BLaER1 (cell line): ENCODE data around the gene ADCY5.

Experiments
- H3K27ac ChIP-seq: shearing (Covaris generic); formaldehyde crosslinking; 2 replicates; pipeline ENCODE4 v1.8.1; 2022
- H3K27me3 ChIP-seq: shearing (Covaris generic); formaldehyde crosslinking; 2 replicates; pipeline ENCODE4 v1.8.1; 2022
- H3K36me3 ChIP-seq: shearing (Covaris generic); formaldehyde crosslinking; 2 replicates; pipeline ENCODE4 v1.8.1; 2022
- H3K4me1 ChIP-seq: shearing (Covaris generic); formaldehyde crosslinking; 2 replicates; pipeline ENCODE4 v1.8.1; 2022
- H3K4me2 ChIP-seq: shearing (Covaris generic); formaldehyde crosslinking; 2 replicates; pipeline ENCODE4 v1.8.1; 2022
- H3K4me3 ChIP-seq: shearing (Covaris generic); formaldehyde crosslinking; 2 replicates; pipeline ENCODE4 v1.8.1; 2022
- H3K9ac ChIP-seq: shearing (Covaris generic); formaldehyde crosslinking; 2 replicates; pipeline ENCODE4 v1.8.1; 2022
- H3K9me3 ChIP-seq: shearing (Covaris generic); formaldehyde crosslinking; 2 replicates; pipeline ENCODE4 v1.8.1; 2022
- H4K20me1 ChIP-seq: shearing (Covaris generic); formaldehyde crosslinking; 2 replicates; pipeline ENCODE4 v1.8.1; 2022
- Cebpa-rat ChIP-seq: shearing (Covaris generic); IDR thresholded peaks from 2 replicates; pipeline ENCODE4 v1.8.1; 2022

The ADCY5 gene

DNA sequence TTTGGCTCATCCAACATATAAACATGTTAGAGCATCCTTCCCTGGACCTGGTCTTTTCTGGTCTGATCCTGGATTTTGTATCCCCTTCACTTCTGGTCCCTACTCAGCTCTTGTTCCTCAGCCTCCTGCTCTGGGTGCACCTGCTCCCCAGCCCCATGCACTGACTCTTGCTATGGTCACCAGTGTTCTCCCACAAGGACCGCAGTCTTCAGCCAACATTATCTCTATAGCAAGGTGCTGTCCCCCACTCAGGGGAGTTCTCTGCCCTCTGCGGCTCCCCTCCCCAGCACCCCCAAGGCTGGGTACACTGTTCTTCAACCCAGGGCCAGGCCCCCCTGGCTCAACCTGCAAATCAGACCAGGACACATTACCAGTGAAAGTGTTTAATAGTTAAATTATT, 167.0 kb downstream of the ADCY5 start:
- Histone ChIP-seq H3K9ac (no peak overlapping the region), H3K4me2 (no peak overlapping the region), H3K4me3 (no peak overlapping the region), H3K9me3 (no peaks in the 10 kb centered on the region), H3K36me3 (no peaks in the 10 kb centered on the region), H3K27ac (no peak overlapping the region), H4K20me1 (peaks cover 15% of the 10 kb centered on the region), H3K27me3 (no peaks in the 10 kb centered on the region), H3K4me1 (peaks cover 12% of the 10 kb centered on the region)
- TF ChIP-seq Cebpa-rat: no peak

DNA sequence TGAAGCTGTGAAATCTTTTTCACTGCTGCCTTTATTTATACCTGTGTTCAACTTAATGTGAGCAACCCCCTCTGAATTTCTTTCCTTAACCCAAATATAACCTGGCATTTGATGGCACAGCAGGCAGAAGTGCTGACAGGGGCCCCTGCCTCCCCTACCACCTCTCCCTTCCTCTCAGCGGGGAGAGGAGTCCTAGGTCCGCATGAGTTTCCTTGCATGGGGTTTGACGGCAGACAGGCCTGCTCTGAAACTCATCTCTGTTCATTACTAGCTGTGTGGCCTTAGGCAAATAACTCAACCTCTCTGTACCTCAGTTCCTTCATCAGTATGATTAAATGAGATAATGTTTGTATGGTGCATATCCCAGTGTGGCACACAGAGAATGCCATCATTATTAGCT, 167.5 kb downstream of the ADCY5 start:
- Histone ChIP-seq H3K4me1 (peaks cover 10% of the 10 kb centered on the region; the same call in 1 of the 2 replicates), H4K20me1 (peaks cover 16% of the 10 kb centered on the region), H3K9me3 (no peaks in the 10 kb centered on the region), H3K9ac (no peak overlapping the region), H3K36me3 (no peaks in the 10 kb centered on the region), H3K27ac (no peak overlapping the region), H3K4me3 (no peak overlapping the region), H3K4me2 (no peak overlapping the region), H3K27me3 (no peaks in the 10 kb centered on the region)
- no peak for TF ChIP-seq Cebpa-rat

DNA sequence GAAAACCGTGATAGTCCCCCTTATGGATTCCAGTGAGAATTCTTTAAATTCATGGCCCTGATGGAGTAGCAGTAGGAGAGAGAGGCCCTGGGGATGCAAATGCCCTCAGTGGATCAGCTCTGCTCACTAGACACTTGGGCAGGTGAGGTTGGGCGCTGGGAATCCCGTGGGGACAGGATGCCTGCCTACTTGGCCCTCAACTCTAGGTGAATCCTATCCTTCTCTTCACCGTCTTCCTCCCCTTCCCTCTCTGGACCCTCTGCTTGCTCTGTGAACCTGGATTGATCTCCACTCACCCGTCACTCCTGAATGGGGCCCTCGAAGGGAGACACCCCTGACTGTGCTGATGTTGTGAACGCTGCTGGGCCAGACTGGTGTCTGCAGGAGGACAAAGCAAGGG, 169.8 kb downstream of the ADCY5 start:
- Histone ChIP-seq H4K20me1 (peaks cover 9% of the 10 kb centered on the region; the same call in 1 of the 2 replicates), H3K36me3 (no peaks in the 10 kb centered on the region), H3K4me3 (no peak overlapping the region), H3K4me1 (no peaks in the 10 kb centered on the region), H3K27ac (no peak overlapping the region), H3K9me3 (no peaks in the 10 kb centered on the region), H3K27me3 (no peaks in the 10 kb centered on the region), H3K4me2 (no peak overlapping the region), H3K9ac (no peak overlapping the region)
- no peak for TF ChIP-seq Cebpa-rat

DNA sequence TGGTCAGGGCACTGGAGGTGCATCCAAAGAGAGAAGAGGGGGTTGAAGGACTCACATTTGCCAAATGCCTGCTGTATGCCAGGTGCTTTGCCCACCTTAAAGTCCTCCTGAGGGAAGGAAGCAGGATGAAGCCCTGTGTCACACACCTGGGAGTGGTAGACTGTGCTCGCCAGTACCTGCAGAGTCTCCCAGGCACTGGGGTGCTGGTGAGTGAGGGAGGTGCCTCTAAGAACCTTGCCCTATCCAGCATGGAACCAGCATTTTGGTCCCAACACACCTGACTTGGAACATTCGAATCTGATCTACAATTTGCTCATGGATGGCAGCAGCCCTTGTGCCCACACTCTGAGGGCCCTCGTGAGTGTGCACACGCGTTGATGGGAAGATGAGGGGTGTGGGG, 170.4 kb downstream of the ADCY5 start:
- no peaks in the 10 kb centered on the region for H3K27me3 ChIP-seq
- H3K4me3 ChIP-seq: no peak overlapping the region
- no peak overlapping the region for H3K9ac ChIP-seq
- 0 out of 2 replicates have a peak, but pooled peaks cover 3% of the 10 kb centered on the region for H3K36me3 ChIP-seq
- TF ChIP-seq Cebpa-rat: no peak
- no peak overlapping the region for H3K27ac ChIP-seq
- H3K4me2 ChIP-seq: no peak overlapping the region
- H4K20me1 ChIP-seq: peaks cover 9% of the 10 kb centered on the region; the same call in 1 of the 2 replicates
- H3K4me1 ChIP-seq: no peaks in the 10 kb centered on the region
- H3K9me3 ChIP-seq: no peaks in the 10 kb centered on the region

DNA sequence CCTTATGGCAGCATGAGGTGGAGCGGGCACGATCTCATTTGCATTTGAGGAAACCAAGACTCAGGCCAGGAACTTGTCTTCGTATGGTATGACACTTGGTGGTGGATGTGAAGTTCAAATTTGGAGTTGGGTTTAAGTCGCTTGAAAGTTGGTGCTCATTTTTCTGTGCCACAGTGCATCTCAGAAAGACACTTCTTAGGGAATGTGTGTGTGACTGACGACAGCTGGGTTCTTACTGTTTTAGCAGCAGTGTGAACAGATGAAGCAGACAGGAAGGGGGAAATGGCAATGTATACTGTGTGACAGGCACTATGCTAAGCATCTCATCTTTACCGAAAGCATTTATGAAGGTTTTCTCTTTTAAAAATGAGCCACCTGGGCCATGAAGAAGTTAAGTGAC, 171.8 kb downstream of the ADCY5 start:
- no peak overlapping the region for H3K4me2 ChIP-seq
- H3K9ac ChIP-seq: no peak overlapping the region
- no peaks in the 10 kb centered on the region for H3K9me3 ChIP-seq
- no peak overlapping the region for H3K27ac ChIP-seq
- no peaks in the 10 kb centered on the region for H3K4me1 ChIP-seq
- no peak overlapping the region for H3K4me3 ChIP-seq
- TF ChIP-seq Cebpa-rat: no peak
- peaks cover 10% of the 10 kb centered on the region; the same call in 1 of the 2 replicates for H3K36me3 ChIP-seq
- H3K27me3 ChIP-seq: no peaks in the 10 kb centered on the region
- H4K20me1 ChIP-seq: peaks cover 9% of the 10 kb centered on the region; the same call in 1 of the 2 replicates

DNA sequence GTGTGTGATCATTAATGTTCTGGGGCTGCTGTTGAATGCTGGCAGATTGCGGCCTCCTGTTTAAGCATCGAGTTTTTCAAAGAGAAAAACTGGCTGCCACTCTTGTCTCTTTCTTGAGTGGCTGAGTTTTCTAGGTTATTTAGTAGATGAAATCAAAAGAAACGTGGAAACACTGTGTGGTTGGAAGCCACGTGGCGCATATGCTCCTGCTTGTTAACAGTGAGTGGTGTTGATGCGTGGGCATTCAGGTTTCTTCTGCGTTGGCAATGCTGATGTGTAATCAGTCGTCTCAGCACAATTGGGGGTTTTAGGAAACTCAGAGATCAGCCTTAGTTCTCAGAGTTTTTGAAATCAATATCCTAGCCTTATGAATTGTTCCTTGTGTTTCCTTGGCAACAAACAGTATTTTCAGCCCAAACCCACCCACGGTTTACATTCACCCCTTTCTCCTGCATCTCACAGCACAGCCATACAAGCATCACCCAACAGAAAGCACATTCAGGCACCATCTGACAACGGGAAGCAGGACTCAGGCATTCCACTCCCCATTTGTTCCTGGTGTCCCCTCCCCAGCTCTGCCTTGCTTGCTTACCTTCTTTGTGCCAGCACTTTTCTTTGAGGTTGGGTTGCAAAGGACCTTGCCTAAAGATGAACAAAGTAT, 172.4 kb downstream of the ADCY5 start:
- Histone ChIP-seq H3K36me3 (peaks cover 15% of the 10 kb centered on the region; the same call in 1 of the 2 replicates), H3K4me2 (no peak overlapping the region), H3K27me3 (no peaks in the 10 kb centered on the region), H3K9me3 (no peaks in the 10 kb centered on the region), H3K4me3 (no peak overlapping the region), H4K20me1 (peaks cover 9% of the 10 kb centered on the region; the same call in 1 of the 2 replicates), H3K4me1 (no peaks in the 10 kb centered on the region), H3K9ac (no peak overlapping the region), H3K27ac (no peak overlapping the region)
- TF ChIP-seq Cebpa-rat: no peak

DNA sequence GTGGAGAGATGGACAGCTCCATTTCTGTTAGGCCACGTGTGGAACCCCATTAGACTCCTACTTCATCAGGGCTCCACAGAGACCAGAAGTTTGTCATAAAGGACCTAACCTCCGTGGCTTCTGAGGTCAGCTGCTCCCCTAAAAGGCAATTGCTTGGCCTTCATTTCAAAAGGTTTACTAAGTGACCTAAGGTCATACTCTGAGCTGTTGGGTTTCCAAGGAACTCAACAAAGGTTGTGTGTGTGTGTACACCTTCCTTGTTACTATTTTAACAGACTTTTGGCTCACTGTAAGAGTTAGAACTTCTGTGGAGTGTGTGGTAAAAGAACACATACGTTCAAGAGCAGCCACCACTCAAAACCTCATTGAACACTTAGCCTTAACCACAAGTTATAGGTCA, 173.2 kb downstream of the ADCY5 start:
- Histone ChIP-seq H3K4me3 (no peak overlapping the region), H3K27me3 (no peaks in the 10 kb centered on the region), H3K9ac (no peak overlapping the region), H4K20me1 (peaks cover 9% of the 10 kb centered on the region; the same call in 1 of the 2 replicates), H3K9me3 (no peaks in the 10 kb centered on the region), H3K4me1 (no peaks in the 10 kb centered on the region), H3K4me2 (no peak overlapping the region), H3K27ac (no peak overlapping the region), H3K36me3 (peaks cover 16% of the 10 kb centered on the region; the same call in 1 of the 2 replicates)
- no peak for TF ChIP-seq Cebpa-rat

DNA sequence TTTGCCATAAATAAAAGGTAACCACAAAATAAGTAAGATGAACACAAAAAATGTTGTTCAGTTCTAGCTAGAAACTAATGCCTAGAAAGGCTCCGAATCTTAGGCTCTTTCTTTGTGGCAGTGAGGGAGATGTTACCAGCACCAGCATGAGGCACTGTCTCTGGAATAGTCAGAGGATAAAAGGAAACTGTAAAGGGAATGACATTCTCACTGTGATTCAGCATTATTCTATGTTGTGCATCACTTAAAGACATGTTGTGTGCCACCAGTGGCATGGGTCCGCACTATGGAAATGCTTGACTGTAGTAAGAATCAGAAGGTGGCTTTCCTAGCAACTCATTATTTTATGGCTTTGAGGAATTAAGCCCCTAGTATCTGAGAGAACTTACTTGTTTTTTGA, 176.3 kb downstream of the ADCY5 start:
- no peak overlapping the region for H3K9ac ChIP-seq
- no peak overlapping the region for H3K4me2 ChIP-seq
- no peaks in the 10 kb centered on the region for H3K27me3 ChIP-seq
- H3K36me3 ChIP-seq: peaks cover 16% of the 10 kb centered on the region; the same call in 1 of the 2 replicates
- no peaks in the 10 kb centered on the region for H3K9me3 ChIP-seq
- H3K4me3 ChIP-seq: no peak overlapping the region
- no peaks in the 10 kb centered on the region for H3K4me1 ChIP-seq
- H4K20me1 ChIP-seq: peaks cover 9% of the 10 kb centered on the region; the same call in 1 of the 2 replicates
- H3K27ac ChIP-seq: no peak overlapping the region
- no peak for TF ChIP-seq Cebpa-rat

DNA sequence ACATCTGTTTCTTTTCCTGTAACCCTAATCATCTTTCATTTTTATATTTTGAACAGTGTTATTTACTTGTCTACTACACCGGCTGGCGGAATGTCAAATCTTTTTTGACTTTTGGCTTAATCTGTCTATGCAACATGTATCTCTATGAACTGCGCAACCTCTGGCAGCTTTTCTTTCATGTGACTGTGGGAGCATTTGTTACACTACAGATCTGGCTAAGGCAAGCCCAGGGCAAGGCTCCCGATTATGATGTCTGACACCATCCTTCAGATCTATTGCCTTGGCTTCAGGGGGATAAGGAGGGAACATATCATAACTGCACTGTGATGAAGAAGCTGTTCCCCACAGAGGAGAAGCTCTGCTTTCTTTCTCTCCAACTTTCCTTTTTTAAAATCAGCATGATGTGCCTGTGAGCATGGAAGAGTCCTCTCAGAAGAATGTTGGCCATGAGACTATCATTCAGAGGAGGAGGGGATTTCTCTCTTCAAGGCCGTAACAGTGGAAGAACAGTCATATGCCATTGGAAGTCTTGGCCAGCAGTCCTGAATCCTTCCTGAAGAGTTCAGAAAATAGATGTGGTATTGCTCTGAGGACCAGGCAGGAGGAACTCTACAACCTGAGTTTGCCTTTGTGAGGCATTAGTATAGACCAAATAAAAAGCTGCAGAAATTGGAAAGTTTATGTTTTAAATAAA, 177.3 kb downstream of the ADCY5 start:
- H3K9ac ChIP-seq: no peak overlapping the region

DNA sequence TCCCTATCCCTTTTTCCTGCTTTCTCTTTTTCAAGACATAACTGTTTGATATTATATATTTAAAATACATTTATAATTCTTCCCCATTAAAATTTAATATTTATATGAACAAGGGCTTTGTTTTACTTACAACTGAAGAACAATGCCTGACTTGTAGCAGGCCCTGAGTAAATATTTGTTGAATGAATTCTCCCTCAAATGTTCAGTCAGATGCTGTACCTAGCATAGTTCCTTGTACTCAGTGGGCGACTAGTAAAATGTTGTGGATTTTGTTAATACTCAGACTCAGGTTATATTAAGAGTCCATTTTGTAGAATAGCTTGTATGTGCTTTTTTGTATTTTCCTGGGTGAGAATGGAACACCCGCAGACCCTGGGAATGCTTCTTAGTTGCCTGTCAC, 178.1 kb downstream of the ADCY5 start:
- H3K27ac ChIP-seq: no peak overlapping the region
- TF ChIP-seq Cebpa-rat: no peak

More for the DNA sequence above, 177.3 kb downstream of the ADCY5 start:
- Histone ChIP-seq H3K27me3 (no peaks in the 10 kb centered on the region), H3K9me3 (no peaks in the 10 kb centered on the region), H4K20me1 (0 out of 2 replicates have a peak, but pooled peaks cover 2% of the 10 kb centered on the region), H3K4me2 (no peak overlapping the region), H3K27ac (no peak overlapping the region), H3K4me1 (no peaks in the 10 kb centered on the region), H3K36me3 (peaks cover 16% of the 10 kb centered on the region; the same call in 1 of the 2 replicates), H3K4me3 (no peak overlapping the region)
- no peak for TF ChIP-seq Cebpa-rat

More for the DNA sequence above, 178.1 kb downstream of the ADCY5 start:
- Histone ChIP-seq H3K9ac (no peak overlapping the region), H3K27me3 (no peaks in the 10 kb centered on the region), H4K20me1 (no peaks in the 10 kb centered on the region), H3K4me2 (no peak overlapping the region), H3K36me3 (peaks cover 16% of the 10 kb centered on the region; the same call in 1 of the 2 replicates), H3K9me3 (no peaks in the 10 kb centered on the region), H3K4me3 (no peak overlapping the region), H3K4me1 (no peaks in the 10 kb centered on the region)
